Memory B cell (primary cell): ENCODE measurements around the gene DCDC1.

Experiments used
- ATAC-seq: fragments of 150-1000 bp; cut with Tn5 transposase; 2 replicates; pipeline ENCODE4 v1.10.0; 2021; ENCODE audit warnings: low read depth, mild to moderate bottlenecking, moderate library complexity
- DNase-seq, 2 donors: peaks; one replicate each; pipeline ENCODE4 v3.0.0; 2022; ENCODE audit warnings: low spot score in 2 of 2
- H3K27ac Mint-ChIP-seq: one replicate; pipeline ENCODE4 v1.8.0; 2022; ENCODE audit warnings: mild to moderate bottlenecking, moderate library complexity, mixed read lengths
- H3K27me3 Mint-ChIP-seq: one replicate; pipeline ENCODE4 v1.8.0; 2022; ENCODE audit warnings: mixed read lengths
- H3K36me3 Mint-ChIP-seq: one replicate; pipeline ENCODE4 v1.8.0; 2022; ENCODE audit warnings: mild to moderate bottlenecking, mixed read lengths
- H3K4me1 Mint-ChIP-seq: one replicate; pipeline ENCODE4 v1.8.0; 2022; ENCODE audit warnings: mixed read lengths
- H3K4me3 Mint-ChIP-seq: one replicate; pipeline ENCODE4 v1.8.0; 2022; ENCODE audit warnings: mild to moderate bottlenecking, moderate library complexity, mixed read lengths
- H3K9me3 Mint-ChIP-seq: one replicate; pipeline ENCODE4 v1.8.0; 2022; ENCODE audit warnings: mixed read lengths

DCDC1 gene

GRCh38 chr11:30889143-30889794 lies 480.3 kb downstream of the DCDC1 start:
- DNase-seq (no peak), ATAC-seq (no peak)
- Mint-ChIP-seq H3K4me3 (no peak overlapping the region), H3K27ac (no peak overlapping the region), H3K36me3 (no peaks in the 10 kb centered on the region), H3K9me3 (no peaks in the 10 kb centered on the region), H3K4me1 (no peaks in the 10 kb centered on the region), H3K27me3 (no peaks in the 10 kb centered on the region)

GRCh38 chr11:30879322-30880005 lies 490.1 kb downstream of the DCDC1 start:
- no peak for ATAC-seq
- Mint-ChIP-seq H3K4me3 (no peak overlapping the region), H3K27ac (no peak overlapping the region), H3K36me3 (no peaks in the 10 kb centered on the region), H3K27me3 (peaks cover 1% of the 10 kb centered on the region), H3K9me3 (no peaks in the 10 kb centered on the region), H3K4me1 (no peaks in the 10 kb centered on the region)
- DNase-seq, result no peak

- ATAC-seq (no peak), DNase-seq (no peak)
- Mint-ChIP-seq H3K27ac (no peak overlapping the region), H3K9me3 (no peaks in the 10 kb centered on the region), H3K36me3 (no peaks in the 10 kb centered on the region), H3K27me3 (peaks cover 1% of the 10 kb centered on the region), H3K4me1 (no peaks in the 10 kb centered on the region), H3K4me3 (no peak overlapping the region)
Observed at GRCh38 chr11:30878400-30878799, 491.1 kb downstream of the DCDC1 start.

GRCh38 chr11:30876663-30877396 lies 492.7 kb downstream of the DCDC1 start:
- H3K27ac Mint-ChIP-seq, result no peak overlapping the region
- no peaks in the 10 kb centered on the region for H3K9me3 Mint-ChIP-seq
- no peaks in the 10 kb centered on the region for H3K36me3 Mint-ChIP-seq
- peaks cover 1% of the 10 kb centered on the region for H3K27me3 Mint-ChIP-seq
- DNase-seq (no peak), ATAC-seq (no peak)
- H3K4me1 Mint-ChIP-seq, result no peaks in the 10 kb centered on the region
- no peak overlapping the region for H3K4me3 Mint-ChIP-seq

- DNase-seq (no peak), ATAC-seq (no peak)
- no peaks in the 10 kb centered on the region for H3K4me1 Mint-ChIP-seq
- peaks cover 1% of the 10 kb centered on the region for H3K27me3 Mint-ChIP-seq
- no peak overlapping the region for H3K4me3 Mint-ChIP-seq
- H3K27ac Mint-ChIP-seq, result no peak overlapping the region
- no peaks in the 10 kb centered on the region for H3K9me3 Mint-ChIP-seq
- no peaks in the 10 kb centered on the region for H3K36me3 Mint-ChIP-seq
Observed at GRCh38 chr11:30876228-30876627, 493.3 kb downstream of the DCDC1 start.

- no peak for ATAC-seq
- Mint-ChIP-seq H3K9me3 (no peaks in the 10 kb centered on the region), H3K27me3 (peaks cover 1% of the 10 kb centered on the region), H3K27ac (no peak overlapping the region), H3K4me3 (no peak overlapping the region), H3K4me1 (no peaks in the 10 kb centered on the region), H3K36me3 (no peaks in the 10 kb centered on the region)
- no peak for DNase-seq
Observed at GRCh38 chr11:30875806-30876205, 493.7 kb downstream of the DCDC1 start.

GRCh38 chr11:30873924-30874610 lies 495.5 kb downstream of the DCDC1 start:
- ATAC-seq, result no peak
- peaks cover 3% of the 10 kb centered on the region for H3K27me3 Mint-ChIP-seq
- no peak overlapping the region for H3K27ac Mint-ChIP-seq
- no peaks in the 10 kb centered on the region for H3K4me1 Mint-ChIP-seq
- H3K4me3 Mint-ChIP-seq, result no peak overlapping the region
- H3K36me3 Mint-ChIP-seq, result no peaks in the 10 kb centered on the region
- no peak for DNase-seq
- no peaks in the 10 kb centered on the region for H3K9me3 Mint-ChIP-seq

GRCh38 chr11:30868626-30869081 lies 500.9 kb downstream of the DCDC1 start:
- no peaks in the 10 kb centered on the region for H3K4me1 Mint-ChIP-seq
- peaks cover 2% of the 10 kb centered on the region for H3K27me3 Mint-ChIP-seq
- no peaks in the 10 kb centered on the region for H3K36me3 Mint-ChIP-seq
- DNase-seq, result no peak
- H3K4me3 Mint-ChIP-seq, result no peak overlapping the region
- H3K27ac Mint-ChIP-seq, result no peak overlapping the region
- no peak for ATAC-seq
- no peaks in the 10 kb centered on the region for H3K9me3 Mint-ChIP-seq

- ATAC-seq, result no peak
- Mint-ChIP-seq H3K27ac (no peak overlapping the region), H3K36me3 (no peaks in the 10 kb centered on the region), H3K4me1 (no peaks in the 10 kb centered on the region), H3K27me3 (no peaks in the 10 kb centered on the region), H3K9me3 (no peaks in the 10 kb centered on the region), H3K4me3 (no peak overlapping the region)
- DNase-seq, result no peak
Observed at GRCh38 chr11:30863209-30863608, 506.3 kb downstream of the DCDC1 start.

- no peaks in the 10 kb centered on the region for H3K9me3 Mint-ChIP-seq
- H3K4me1 Mint-ChIP-seq, result no peaks in the 10 kb centered on the region
- no peaks in the 10 kb centered on the region for H3K36me3 Mint-ChIP-seq
- ATAC-seq, result no peak
- no peak for DNase-seq
- no peaks in the 10 kb centered on the region for H3K27me3 Mint-ChIP-seq
- no peak overlapping the region for H3K4me3 Mint-ChIP-seq
- no peak overlapping the region for H3K27ac Mint-ChIP-seq
Observed at GRCh38 chr11:30861531-30861930, 508.0 kb downstream of the DCDC1 start.

- Mint-ChIP-seq H3K27ac (no peak overlapping the region), H3K9me3 (no peaks in the 10 kb centered on the region), H3K4me1 (no peaks in the 10 kb centered on the region), H3K27me3 (no peaks in the 10 kb centered on the region), H3K36me3 (no peaks in the 10 kb centered on the region), H3K4me3 (no peak overlapping the region)
- no peak for DNase-seq
- no peak for ATAC-seq
Observed at GRCh38 chr11:30861064-30861463, 508.5 kb downstream of the DCDC1 start.

- H3K36me3 Mint-ChIP-seq, result no peaks in the 10 kb centered on the region
- H3K4me3 Mint-ChIP-seq, result no peak overlapping the region
- H3K27ac Mint-ChIP-seq, result no peak overlapping the region
- H3K27me3 Mint-ChIP-seq, result no peaks in the 10 kb centered on the region
- no peaks in the 10 kb centered on the region for H3K9me3 Mint-ChIP-seq
- H3K4me1 Mint-ChIP-seq, result no peaks in the 10 kb centered on the region
- DNase-seq (no peak), ATAC-seq (no peak)
Observed at GRCh38 chr11:30860146-30860545, 509.4 kb downstream of the DCDC1 start.

GRCh38 chr11:30859669-30860068 lies 509.9 kb downstream of the DCDC1 start:
- no peaks in the 10 kb centered on the region for H3K27me3 Mint-ChIP-seq
- H3K27ac Mint-ChIP-seq, result no peak overlapping the region
- H3K36me3 Mint-ChIP-seq, result no peaks in the 10 kb centered on the region
- DNase-seq, result no peak
- ATAC-seq, result no peak
- no peaks in the 10 kb centered on the region for H3K9me3 Mint-ChIP-seq
- no peaks in the 10 kb centered on the region for H3K4me1 Mint-ChIP-seq
- no peak overlapping the region for H3K4me3 Mint-ChIP-seq

- no peak overlapping the region for H3K4me3 Mint-ChIP-seq
- H3K27me3 Mint-ChIP-seq, result no peaks in the 10 kb centered on the region
- no peaks in the 10 kb centered on the region for H3K4me1 Mint-ChIP-seq
- no peak for ATAC-seq
- H3K36me3 Mint-ChIP-seq, result no peaks in the 10 kb centered on the region
- H3K9me3 Mint-ChIP-seq, result no peaks in the 10 kb centered on the region
- no peak for DNase-seq
- no peak overlapping the region for H3K27ac Mint-ChIP-seq
Observed at GRCh38 chr11:30855383-30856006, 514.0 kb downstream of the DCDC1 start.
